ENCODE measurements around the gene UBQLN4.

DNA sequence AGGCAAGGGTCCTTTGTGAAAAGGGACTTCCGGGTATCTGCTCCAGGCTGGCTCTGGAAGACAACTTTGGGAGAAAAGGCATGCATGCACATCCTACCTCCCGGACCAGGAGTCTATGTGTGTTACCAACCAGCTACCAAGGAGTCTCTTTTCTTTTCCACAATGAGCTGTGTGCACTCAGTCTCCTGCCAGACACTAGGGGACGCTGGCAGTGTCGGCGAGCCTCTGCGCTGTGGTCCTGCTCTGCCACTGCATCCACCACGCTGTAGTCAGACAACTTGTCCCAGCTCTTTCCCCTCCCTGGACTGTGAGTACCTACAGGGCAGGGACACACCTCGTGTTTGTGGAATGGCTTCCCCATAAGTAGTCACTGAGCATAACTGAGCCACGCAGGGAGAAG, 27.7 kb downstream of the UBQLN4 start:
- TF ChIP-seq, protein P1, sequence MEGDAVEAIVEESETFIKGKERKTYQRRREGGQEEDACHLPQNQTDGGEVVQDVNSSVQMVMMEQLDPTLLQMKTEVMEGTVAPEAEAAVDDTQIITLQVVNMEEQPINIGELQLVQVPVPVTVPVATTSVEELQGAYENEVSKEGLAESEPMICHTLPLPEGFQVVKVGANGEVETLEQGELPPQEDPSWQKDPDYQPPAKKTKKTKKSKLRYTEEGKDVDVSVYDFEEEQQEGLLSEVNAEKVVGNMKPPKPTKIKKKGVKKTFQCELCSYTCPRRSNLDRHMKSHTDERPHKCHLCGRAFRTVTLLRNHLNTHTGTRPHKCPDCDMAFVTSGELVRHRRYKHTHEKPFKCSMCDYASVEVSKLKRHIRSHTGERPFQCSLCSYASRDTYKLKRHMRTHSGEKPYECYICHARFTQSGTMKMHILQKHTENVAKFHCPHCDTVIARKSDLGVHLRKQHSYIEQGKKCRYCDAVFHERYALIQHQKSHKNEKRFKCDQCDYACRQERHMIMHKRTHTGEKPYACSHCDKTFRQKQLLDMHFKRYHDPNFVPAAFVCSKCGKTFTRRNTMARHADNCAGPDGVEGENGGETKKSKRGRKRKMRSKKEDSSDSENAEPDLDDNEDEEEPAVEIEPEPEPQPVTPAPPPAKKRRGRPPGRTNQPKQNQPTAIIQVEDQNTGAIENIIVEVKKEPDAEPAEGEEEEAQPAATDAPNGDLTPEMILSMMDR (IDR thresholded peaks at IDR 0.05) = peak in 3 of 5 experiments; percentile 16 to 43 (median 17)
- TF ChIP-seq EP300 (IDR thresholded peaks at IDR 0.05) = no peak

Measured in tibial nerve (tissue), 4 donors.